PC-3 (cell line): ENCODE data around the gene CSMD2. TPM values are rescaled to one million over a fixed set of nuclear protein-coding genes. Genes with fewer than 3 reads are reported as not detected.

Experiments used
- ATAC-seq: fragments of 200-7000 bp; cut with Tn5 transposase; 2 replicates; pipeline ENCODE4 v1.9.1; 2020; ENCODE audit warnings: mild to moderate bottlenecking, moderate library complexity
- BruUV-seq: library from RNA; stranded (reverse); fragments of 400-500 nt; replicated peaks from 2 replicates; lab custom pipeline; 2021; lab: Mats Ljungman, UMichigan
- CTCF ChIA-PET: fragments of 300-600 bp; sonication (Branson Sonifier 250); formaldehyde crosslinking; loops from one replicate; lab custom pipeline; 2022; ENCODE audit warnings: antibody characterized with exemption; lab: Charles Lee
- POLR2A ChIA-PET: fragments of 300-600 bp; sonication (Branson Sonifier 250); formaldehyde crosslinking; loops from one replicate; lab custom pipeline; 2022; ENCODE audit warnings: antibody characterized with exemption; ENCODE audit not compliant: unreplicated experiment; lab: Charles Lee
- DNase-seq: peaks from one replicate; pipeline ENCODE4 v3.0.0-alpha.2; 2015
- H2AFZ ChIP-seq: fragments of 300-600 bp; sonication (generic); 2 replicates; pipeline ENCODE4 v1.6.0; 2016; ENCODE audit warnings: antibody characterized with exemption, low read length
- H3F3A ChIP-seq: fragments of 300-600 bp; sonication (generic); one replicate; pipeline ENCODE4 v1.6.0; 2017; ENCODE audit warnings: antibody characterized with exemption, low read length, control low read depth, mild to moderate bottlenecking; ENCODE audit not compliant: unreplicated experiment
- H3K27ac ChIP-seq: fragments of 300-600 bp; sonication (generic); 2 replicates; pipeline ENCODE4 v1.5.1; 2016; ENCODE audit warnings: mild to moderate bottlenecking, low read length
- H3K27me3 ChIP-seq: fragments of 300-600 bp; sonication (generic); 2 replicates; pipeline ENCODE4 v1.6.1; 2016; ENCODE audit warnings: low read length, mixed read lengths
- H3K36me3 ChIP-seq: fragments of 300-600 bp; sonication (generic); 2 replicates; pipeline ENCODE4 v1.6.1; 2016; ENCODE audit warnings: low read depth, mixed run types, low read length, mixed read lengths
- H3K4me1 ChIP-seq: fragments of 300-600 bp; sonication (generic); 2 replicates; pipeline ENCODE4 v1.5.1; 2016; ENCODE audit warnings: low read length; ENCODE audit not compliant: insufficient read depth
- H3K4me2 ChIP-seq: fragments of 300-600 bp; sonication (generic); 2 replicates; pipeline ENCODE4 v1.6.0; 2016; ENCODE audit warnings: low read length
- H3K4me3 ChIP-seq: fragments of 300-600 bp; sonication (generic); 2 replicates; pipeline ENCODE4 v1.5.1; 2016; ENCODE audit warnings: mild to moderate bottlenecking, low read length, mixed read lengths
- H3K79me2 ChIP-seq: fragments of 300-600 bp; sonication (generic); 2 replicates; pipeline ENCODE4 v1.6.1; 2017; ENCODE audit warnings: low read length, mixed read lengths
- H3K9ac ChIP-seq: fragments of 300-600 bp; sonication (generic); 2 replicates; pipeline ENCODE4 v1.6.0; 2016; ENCODE audit warnings: mild to moderate bottlenecking, low read length
- H3K9me2 ChIP-seq: fragments of 300-600 bp; sonication (generic); replicated peaks from 2 replicates; pipeline ENCODE4 v1.6.1; 2016; ENCODE audit warnings: mixed run types, low read length, mixed read lengths
- H3K9me3 ChIP-seq: fragments of 300-600 bp; sonication (generic); 2 replicates; pipeline ENCODE4 v1.6.1; 2016; ENCODE audit warnings: low read length, mixed read lengths
- H4K20me1 ChIP-seq: fragments of 300-600 bp; sonication (generic); 2 replicates; pipeline ENCODE4 v1.6.1; 2016; ENCODE audit warnings: low read length, mixed read lengths
- EZH2 ChIP-seq: fragments of 300-600 bp; sonication (generic); IDR thresholded peaks from one replicate; pipeline ENCODE4 v1.6.1; 2017; ENCODE audit warnings: antibody characterized with exemption, mild to moderate bottlenecking, low read length; ENCODE audit not compliant: unreplicated experiment
- EZH2phosphoT487 ChIP-seq: fragments of 300-600 bp; sonication (generic); IDR thresholded peaks from 2 replicates; pipeline ENCODE4 v1.6.1; 2018; ENCODE audit warnings: mild to moderate bottlenecking, antibody characterized with exemption, low read length, borderline replicate concordance
- intact Hi-C: fragments of 100-400 bp; cut with micrococcal nuclease; formaldehyde crosslinking; loops from 2 replicates; pipeline ENCODE4 v1.9.0; 2023
- total RNA-seq: library from RNA; depleted of rRNA; stranded (reverse); fragments of >200 nt; gene quantifications from 2 replicates; pipeline ENCODE4 v1.2.3, GENCODE V29; 2014
- TF ChIP-seq, protein P1 (sequence below): fragments of 300-600 bp; sonication (generic); conservative IDR thresholded peaks from 2 replicates; pipeline ENCODE4 v1.5.1; 2017; ENCODE audit warnings: antibody characterized with exemption, low read depth, mild to moderate bottlenecking, low read length

Gene CSMD2
- total RNA-seq, 1 experiment from 2014 or later: not detected

DNA sequence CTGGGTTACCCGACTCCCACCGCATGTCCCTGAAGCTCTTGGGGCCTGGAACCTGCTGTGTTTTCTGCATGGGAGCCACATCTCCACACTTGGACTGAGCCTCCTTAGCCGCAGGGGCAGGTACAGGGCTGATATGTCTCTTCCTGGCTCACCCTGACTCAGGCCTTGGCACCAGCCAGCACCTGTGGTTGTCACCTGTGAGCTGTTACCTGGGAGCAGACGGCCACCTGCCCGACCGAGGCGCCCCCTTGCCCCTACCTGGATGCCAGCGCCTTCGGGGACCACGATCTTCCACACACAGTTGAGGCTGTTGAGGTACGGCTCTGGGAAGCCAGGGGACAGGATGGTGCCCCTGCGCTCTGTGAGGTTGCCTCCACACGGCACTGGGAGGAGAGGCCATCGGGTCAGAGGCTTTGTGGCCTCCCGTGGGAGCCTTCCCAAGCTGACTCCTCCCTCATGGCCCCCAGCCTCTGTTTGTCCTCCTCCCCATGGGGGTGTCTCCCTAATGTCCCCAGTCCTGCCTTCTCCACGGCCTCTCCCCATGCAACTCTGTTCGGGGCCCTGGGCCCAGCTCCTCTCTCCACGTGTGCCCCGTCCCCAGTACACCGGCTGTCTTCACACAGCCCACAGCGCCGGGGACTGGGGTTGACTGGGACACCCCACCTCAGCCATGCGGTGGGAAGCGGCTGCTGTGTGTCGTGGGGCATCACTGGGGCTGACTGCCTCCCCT, 540.6 kb downstream of the CSMD2 start:
- no peaks in the 10 kb centered on the region for H3F3A ChIP-seq
- no peak for DNase-seq
- intact Hi-C loops: no loop called here
- TF ChIP-seq EZH2 (no peak), EZH2phosphoT487 (no peak)
- TF ChIP-seq, protein P1, sequence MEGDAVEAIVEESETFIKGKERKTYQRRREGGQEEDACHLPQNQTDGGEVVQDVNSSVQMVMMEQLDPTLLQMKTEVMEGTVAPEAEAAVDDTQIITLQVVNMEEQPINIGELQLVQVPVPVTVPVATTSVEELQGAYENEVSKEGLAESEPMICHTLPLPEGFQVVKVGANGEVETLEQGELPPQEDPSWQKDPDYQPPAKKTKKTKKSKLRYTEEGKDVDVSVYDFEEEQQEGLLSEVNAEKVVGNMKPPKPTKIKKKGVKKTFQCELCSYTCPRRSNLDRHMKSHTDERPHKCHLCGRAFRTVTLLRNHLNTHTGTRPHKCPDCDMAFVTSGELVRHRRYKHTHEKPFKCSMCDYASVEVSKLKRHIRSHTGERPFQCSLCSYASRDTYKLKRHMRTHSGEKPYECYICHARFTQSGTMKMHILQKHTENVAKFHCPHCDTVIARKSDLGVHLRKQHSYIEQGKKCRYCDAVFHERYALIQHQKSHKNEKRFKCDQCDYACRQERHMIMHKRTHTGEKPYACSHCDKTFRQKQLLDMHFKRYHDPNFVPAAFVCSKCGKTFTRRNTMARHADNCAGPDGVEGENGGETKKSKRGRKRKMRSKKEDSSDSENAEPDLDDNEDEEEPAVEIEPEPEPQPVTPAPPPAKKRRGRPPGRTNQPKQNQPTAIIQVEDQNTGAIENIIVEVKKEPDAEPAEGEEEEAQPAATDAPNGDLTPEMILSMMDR: no peak
- H3K9me3 ChIP-seq: no peaks in the 10 kb centered on the region
- no peaks in the 10 kb centered on the region for H3K36me3 ChIP-seq
- no peaks in the 10 kb centered on the region for H3K79me2 ChIP-seq
- no peaks in the 10 kb centered on the region for H3K4me1 ChIP-seq
- peaks cover 66% of the 10 kb centered on the region for H3K27me3 ChIP-seq
- ATAC-seq: no peak
- H3K27ac ChIP-seq: no peak overlapping the region
- ChIA-PET POLR2A (no interaction called here), CTCF (no interaction called here)
- H3K4me3 ChIP-seq: no peak overlapping the region
- no peaks in the 10 kb centered on the region for H3K9me2 ChIP-seq
- no peak overlapping the region for H3K4me2 ChIP-seq
- no TSS peak for BruUV-seq
- no peak overlapping the region for H2AFZ ChIP-seq
- H3K9ac ChIP-seq: no peak overlapping the region
- H4K20me1 ChIP-seq: no peaks in the 10 kb centered on the region

DNA sequence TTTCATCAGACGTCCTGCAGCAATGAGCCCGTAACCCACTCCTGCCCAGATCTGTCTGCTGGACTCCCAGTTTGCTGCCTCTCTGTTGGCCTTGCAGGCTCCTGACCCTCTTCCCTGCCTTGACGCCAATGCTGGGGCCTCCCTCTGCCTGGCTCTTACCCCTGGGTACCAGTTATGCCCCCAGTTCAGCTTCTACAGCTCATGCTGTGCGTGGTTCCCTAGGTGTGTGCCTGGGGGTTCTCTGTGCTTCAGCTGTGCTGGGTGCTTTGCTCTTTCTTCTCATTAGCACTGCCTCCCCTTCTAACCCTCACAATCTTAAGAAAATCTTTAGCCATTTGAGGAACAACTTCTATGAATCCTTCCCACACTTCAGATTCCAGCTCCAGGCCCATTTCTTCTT, 541.2 kb downstream of the CSMD2 start:
- no peaks in the 10 kb centered on the region for H3K79me2 ChIP-seq
- H3K27me3 ChIP-seq: peaks cover 68% of the 10 kb centered on the region
- no peak overlapping the region for H3K4me3 ChIP-seq
- ATAC-seq (no peak), DNase-seq (no peak)
- H3K9me3 ChIP-seq: no peaks in the 10 kb centered on the region
- no peaks in the 10 kb centered on the region for H3F3A ChIP-seq
- no peak overlapping the region for H3K9ac ChIP-seq
- H3K36me3 ChIP-seq: no peaks in the 10 kb centered on the region
- H3K27ac ChIP-seq: no peak overlapping the region
- no TSS peak for BruUV-seq
- TF ChIP-seq EZH2phosphoT487: no peak
- TF ChIP-seq EZH2: no peak
- TF ChIP-seq, protein P1: no peak
- no peaks in the 10 kb centered on the region for H4K20me1 ChIP-seq
- ChIA-PET POLR2A (no interaction called here), CTCF (no interaction called here)
- intact Hi-C loops: no loop called here
- H3K4me1 ChIP-seq: no peaks in the 10 kb centered on the region
- H2AFZ ChIP-seq: no peak overlapping the region
- H3K4me2 ChIP-seq: no peak overlapping the region
- no peaks in the 10 kb centered on the region for H3K9me2 ChIP-seq

GRCh38 chr1:33622757-33623156, 542.3 kb downstream of the CSMD2 start:
- ChIA-PET CTCF (no interaction called here), POLR2A (no interaction called here)
- Histone ChIP-seq H3K9ac (no peak overlapping the region), H2AFZ (no peak overlapping the region), H3K4me2 (no peak overlapping the region), H3K36me3 (no peaks in the 10 kb centered on the region), H3K27me3 (peaks cover 74% of the 10 kb centered on the region), H3K79me2 (no peaks in the 10 kb centered on the region), H3K9me2 (no peaks in the 10 kb centered on the region), H3K4me1 (no peaks in the 10 kb centered on the region), H3F3A (no peaks in the 10 kb centered on the region), H4K20me1 (no peaks in the 10 kb centered on the region), H3K27ac (no peak overlapping the region), H3K4me3 (no peak overlapping the region), H3K9me3 (no peaks in the 10 kb centered on the region)
- TF ChIP-seq EZH2 (no peak), EZH2phosphoT487 (no peak)
- TF ChIP-seq, protein P1: no peak
- intact Hi-C loops: no loop called here
- no TSS peak for BruUV-seq
- ATAC-seq (no peak), DNase-seq (no peak)
